H1 (cell line): Measurements from ENCODE around the gene KCNJ5. TPM values are rescaled to one million over a fixed set of nuclear protein-coding genes. Genes with fewer than 3 reads are reported as not detected.

Source experiments
- KDM5A ChIP-seq: fragments of 200-600 bp; IDR thresholded peaks from 2 replicates; pipeline ENCODE4 v1.7.1; 2012; ENCODE audit warnings: mild to moderate bottlenecking, low read length, inconsistent platforms, mixed read lengths
- SIX5 ChIP-seq: IDR thresholded peaks from 2 replicates; pipeline ENCODE4 v1.6.1; 2011; ENCODE audit warnings: mild to moderate bottlenecking, low read depth, low read length
- polyA plus RNA-seq, 7 experiments: library from polyadenylated mRNA; depleted of rRNA in 3 of 7; stranded (reverse) in 5 of 7; unstranded in 2 of 7; fragments of >200 nt in 5 of 7; fragments of 200-250 nt in 2 of 7; gene quantifications; 1 replicate in 5 of 7; 2 replicates in 1 of 7; 4 replicates in 1 of 7; pipeline versions ENCODE4 v1.2.1 to v1.2.3, GENCODE V29; 2011 to 2013; ENCODE audit warnings: missing spikeins in 2 of 7, mixed read lengths in 2 of 7
- total RNA-seq: library from RNA; stranded (reverse); fragmentation: NEBNext Ultra II Directional; extraction: Animal tissue kit (Norgen Biotek cat#: 25700); gene quantifications from 2 replicates; pipeline ENCODE4 v1.2.1, GENCODE V29; 2021

The KCNJ5 gene
- total and polyA plus RNA-seq, 2 of the 8 experiments (the other 6 are each of a cell fraction or from before 2014, with no cell fraction given), result 0.05 TPM; not detected in 1

DNA sequence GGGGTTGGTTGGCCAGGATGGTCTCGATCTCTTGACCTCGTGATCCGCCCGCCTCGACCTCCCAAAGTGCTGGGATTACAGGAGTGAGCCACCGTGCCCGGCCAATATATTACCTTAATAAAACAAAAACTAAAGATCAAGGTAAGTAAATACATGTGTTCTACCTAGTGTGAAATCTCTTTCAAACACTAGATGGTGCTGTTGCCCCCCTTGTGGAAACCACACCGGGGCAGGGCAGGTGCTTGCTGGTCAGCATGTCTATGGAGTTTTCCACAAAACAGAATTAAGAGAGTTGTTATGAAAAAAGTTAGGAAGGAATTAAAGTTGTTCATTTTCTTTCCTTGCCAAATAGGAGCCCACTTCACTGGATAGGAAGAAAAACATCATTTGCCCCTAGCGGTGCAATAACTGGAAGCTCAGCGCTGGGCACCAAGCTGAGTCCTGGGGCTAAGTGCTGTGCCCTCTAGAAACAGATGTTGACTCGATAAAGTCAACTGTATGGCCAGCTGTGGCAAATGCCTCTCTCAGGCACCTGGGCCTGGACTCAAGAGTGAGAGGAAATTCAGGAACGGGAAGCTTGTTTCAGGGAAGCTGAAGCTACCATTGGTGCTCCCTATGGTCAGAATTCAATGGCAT is 6.3 kb upstream of the KCNJ5 start (continued):
- no peak for TF ChIP-seq KDM5A
- no peak for TF ChIP-seq SIX5
